K562 (cell line): ENCODE results near the gene KCNJ14. TPM values are rescaled to one million over a fixed set of nuclear protein-coding genes. Genes with fewer than 3 reads are reported as not detected.
A peak's percentile ranks its signal among the peaks of the same experiment; 100 is the strongest.

ENCODE experiments used
- ATAC-seq: fragments of 200-7000 bp; cut with Tn5 transposase; 3 replicates; pipeline ENCODE4 v1.9.1; 2020; ENCODE audit warnings: moderate library complexity
- BruUV-seq: library from RNA; stranded (reverse); fragments of 400-500 nt; replicated peaks from 2 replicates; lab custom pipeline; 2021; lab: Mats Ljungman, UMichigan
- CTCF ChIA-PET: fragments of 300-600 bp; formaldehyde crosslinking; extraction: SDS; loops from one replicate; lab custom pipeline; 2021; ENCODE audit warnings: low intra/inter-chr PET ratio; lab: Yijun Ruan, JAX
- POLR2A ChIA-PET: fragments of 300-600, 350-650 bp; sonication (Branson Sonifier 250); formaldehyde crosslinking; extraction: SDS; loops from one replicate; lab custom pipeline; 2021; ENCODE audit warnings: antibody characterized with exemption, inconsistent platforms; lab: Yijun Ruan, JAX
- DNase-seq, 4 experiments: peaks; one replicate each; pipeline versions ENCODE4 v3.0.0 to v3.0.0-alpha.2; 2011 to 2018; ENCODE audit warnings: low spot score in 3 of 4, mixed read lengths in 3 of 4; ENCODE audit errors: extremely low read depth in 1 of 4
- FAIRE-seq: peaks from 2 replicates; lab custom pipeline; 2011; peaks lifted over from hg19 to GRCh38; lab: Jason Lieb, UNC
- H2AFZ ChIP-seq: 2 replicates; pipeline ENCODE4 v1.6.0; 2011; ENCODE audit warnings: low read depth, low read length, control low read depth, inconsistent platforms
- H3K27ac ChIP-seq: fragments of 200-600 bp; 3 replicates; pipeline ENCODE4 v1.8.0; 2011; ENCODE audit warnings: low read depth, mild to moderate bottlenecking, control low read depth, inconsistent platforms, low read length, moderate library complexity, mixed read lengths; ENCODE audit errors: extremely low read depth
- H3K27me3 ChIP-seq, 2 experiments: fragments of 300-600 bp in 1 of 2; 2 replicates in 1 of 2; 3 replicates in 1 of 2; pipeline versions ENCODE4 v1.6.0 to v1.8.0; 2011; ENCODE audit warnings: inconsistent platforms in 2 of 2, low read length in 2 of 2, mild to moderate bottlenecking in 1 of 2, mixed read lengths in 1 of 2, moderate library complexity in 1 of 2; ENCODE audit not compliant: control insufficient read depth in 2 of 2, insufficient read depth in 2 of 2
- H3K36me3 ChIP-seq: fragments of 300-600 bp; 3 replicates; pipeline ENCODE4 v1.8.0; 2011; ENCODE audit warnings: mild to moderate bottlenecking, low read length, inconsistent platforms; ENCODE audit not compliant: control insufficient read depth, insufficient read depth
- H3K4me1 ChIP-seq, 2 experiments: fragments of 200-600 bp in 1 of 2; replicated peaks in 1 of 2; 2 replicates in 1 of 2; 3 replicates in 1 of 2; pipeline versions ENCODE4 v1.5.1 to v1.8.0; 2011; ENCODE audit warnings: inconsistent platforms in 2 of 2, low read length in 2 of 2, mild to moderate bottlenecking in 1 of 2, mixed read lengths in 1 of 2, moderate library complexity in 1 of 2; ENCODE audit not compliant: control insufficient read depth in 2 of 2, insufficient read depth in 2 of 2
- H3K4me2 ChIP-seq: 2 replicates; pipeline ENCODE4 v1.6.1; 2011; ENCODE audit warnings: low read length, control low read depth, inconsistent platforms, mixed read lengths; ENCODE audit not compliant: insufficient read depth
- H3K4me3 ChIP-seq: fragments of 200-600 bp; sonication (generic), shearing (Covaris generic); 2 replicates; pipeline ENCODE4 v1.5.1; 2016; ENCODE audit warnings: control low read depth, inconsistent platforms
- H3K79me2 ChIP-seq: fragments of 200-600 bp; 3 replicates; pipeline ENCODE4 v1.8.0; 2011; ENCODE audit warnings: low read length, inconsistent platforms; ENCODE audit not compliant: control insufficient read depth, insufficient read depth
- H3K9ac ChIP-seq, 2 experiments: 2 replicates each; pipeline versions ENCODE4 v1.6.0 to v1.6.1; 2011; ENCODE audit warnings: low read depth in 2 of 2, low read length in 2 of 2, control low read depth in 1 of 2, inconsistent platforms in 1 of 2, mild to moderate bottlenecking in 1 of 2, mixed read lengths in 1 of 2; ENCODE audit not compliant: insufficient read depth in 1 of 2
- H3K9me1 ChIP-seq: one replicate; pipeline ENCODE4 v1.6.0; 2011; ENCODE audit warnings: inconsistent platforms, mild to moderate bottlenecking, low read length, moderate library complexity; ENCODE audit not compliant: control insufficient read depth, insufficient read depth
- H3K9me3 ChIP-seq: replicated peaks from 2 replicates; pipeline ENCODE4 v1.5.1; 2011; ENCODE audit warnings: low read depth, low read length, inconsistent platforms; ENCODE audit not compliant: control insufficient read depth, insufficient read depth
- H4K20me1 ChIP-seq: replicated peaks from 2 replicates; pipeline ENCODE4 v1.6.1; 2011; ENCODE audit warnings: low read length, inconsistent platforms, mixed read lengths; ENCODE audit not compliant: control insufficient read depth, insufficient read depth
- CBFA2T3 ChIP-seq: fragments of 450-650 bp; IDR thresholded peaks from 2 replicates; pipeline ENCODE4 v1.6.1; 2017
- CBX1 ChIP-seq: sonication (generic); IDR thresholded peaks from 2 replicates; pipeline ENCODE4 v1.6.1; 2016; ENCODE audit warnings: antibody characterized with exemption, low read depth, mild to moderate bottlenecking
- CC2D1A ChIP-seq: fragments of 450-650 bp; IDR thresholded peaks from 2 replicates; pipeline ENCODE4 v1.6.1; 2017; ENCODE audit warnings: mild to moderate bottlenecking
- CHD4 ChIP-seq: fragments of 200-600 bp; sonication (generic); IDR thresholded peaks from 3 replicates; pipeline ENCODE4 v1.6.1; 2012; ENCODE audit warnings: low read depth, mild to moderate bottlenecking, mixed read lengths, low read length, inconsistent platforms; ENCODE audit not compliant: insufficient read depth, insufficient replicate concordance, poor library complexity, severe bottlenecking
- FOXK1 ChIP-seq: sonication (generic); formaldehyde crosslinking; IDR thresholded peaks from 2 replicates; pipeline ENCODE4 v1.8.0; 2022; ENCODE audit warnings: missing genetic modification reagents, mild to moderate bottlenecking, borderline replicate concordance
- JUN ChIP-seq, 2 experiments: sonication (generic) in 1 of 2; formaldehyde crosslinking in 1 of 2; IDR thresholded peaks; 2 replicates each; pipeline versions ENCODE4 v1.6.1 to v1.8.0; 2012 to 2022; ENCODE audit warnings: borderline replicate concordance in 2 of 2, mild to moderate bottlenecking in 2 of 2, improper control_type of control experiment in 1 of 2, low read depth in 1 of 2, low read length in 1 of 2, missing genetic modification reagents in 1 of 2
- MAZ ChIP-seq, 2 experiments: fragments of 450-650 bp in 1 of 2; sonication (generic) in 1 of 2; formaldehyde crosslinking; IDR thresholded peaks in 1 of 2; conservative IDR thresholded peaks in 1 of 2; 2 replicates each; pipeline versions ENCODE4 v1.4.0 to v1.5.0; 2020; ENCODE audit warnings: mild to moderate bottlenecking in 1 of 2, missing genetic modification reagents in 1 of 2
- MCM3 ChIP-seq: fragments of 450-650 bp; IDR thresholded peaks from 2 replicates; pipeline ENCODE4 v1.6.1; 2016
- NR2F6 ChIP-seq: fragments of 450-650 bp; formaldehyde crosslinking; IDR thresholded peaks from 2 replicates; pipeline ENCODE4 v1.4.0; 2020; ENCODE audit warnings: mild to moderate bottlenecking
- PCBP1 ChIP-seq: fragments of 200-400 bp; formaldehyde crosslinking; IDR thresholded peaks from 2 replicates; pipeline ENCODE4 v1.6.1; 2018; ENCODE audit warnings: mild to moderate bottlenecking, low read depth, low read length; ENCODE audit not compliant: poor library complexity, severe bottlenecking
- PTBP1 ChIP-seq: fragments of 200-400 bp; formaldehyde crosslinking; IDR thresholded peaks from 2 replicates; pipeline ENCODE4 v1.6.1; 2017; ENCODE audit warnings: low read depth, low read length
- RAD21 ChIP-seq, 2 experiments: fragments of 250-450 bp in 1 of 2; fragments of 450-650 bp in 1 of 2; sonication (Bioruptor Pico) in 1 of 2; formaldehyde crosslinking in 1 of 2; IDR thresholded peaks in 1 of 2; conservative IDR thresholded peaks in 1 of 2; 2 replicates each; pipeline versions ENCODE4 v1.4.0 to v1.8.0; 2020 to 2022; ENCODE audit warnings: mild to moderate bottlenecking in 2 of 2, moderate library complexity in 1 of 2
- SMARCA4 ChIP-seq: fragments of 450-650 bp; IDR thresholded peaks from 2 replicates; pipeline ENCODE4 v1.6.1; 2016
- SMC3 ChIP-seq: conservative IDR thresholded peaks from 2 replicates; pipeline ENCODE4 v1.6.1; 2011; ENCODE audit warnings: low read depth, low read length, improper control_type of control experiment; ENCODE audit not compliant: insufficient read depth
- SP1 ChIP-seq: sonication (generic); formaldehyde crosslinking; IDR thresholded peaks from 2 replicates; pipeline ENCODE4 v1.8.1; 2022; ENCODE audit warnings: mild to moderate bottlenecking, missing genetic modification reagents
- U2AF1 ChIP-seq: fragments of 200-400 bp; formaldehyde crosslinking; optimal IDR thresholded peaks from 2 replicates; pipeline ENCODE3; 2017; ENCODE audit warnings: mild to moderate bottlenecking, low read depth, low read length, moderate library complexity
- ZFP36 ChIP-seq: fragments of 150-350 bp; IDR thresholded peaks from 2 replicates; pipeline ENCODE4 v1.6.1; 2018; ENCODE audit warnings: low read length, low read depth; ENCODE audit not compliant: partially characterized antibody
- ZFP91 ChIP-seq: sonication (generic); formaldehyde crosslinking; IDR thresholded peaks from 2 replicates; pipeline ENCODE4 v1.8.0; 2022; ENCODE audit warnings: mild to moderate bottlenecking, missing genetic modification reagents
- ZNF511 ChIP-seq: sonication (generic); formaldehyde crosslinking; IDR thresholded peaks from 2 replicates; pipeline ENCODE4 v1.8.0; 2022; ENCODE audit warnings: mild to moderate bottlenecking, missing genetic modification reagents
- WGBS: fragments of 100-300 bp; shearing (Covaris generic); methylation state at CpG from one replicate; pipeline ENCODE4 v1.1.6; 2016; ENCODE audit warnings: low coverage, mixed read lengths; ENCODE audit not compliant: insufficient coverage; ENCODE audit errors: missing lambda C conversion rate; 5-methylcytosine and 5-hydroxymethylcytosine counted together
- in situ Hi-C: fragments of 300-500 bp; cut with MboI; formaldehyde crosslinking; loops from 4 replicates; pipeline ENCODE4 v1.15.0; 2018; ENCODE audit warnings: inconsistent platforms, mixed read lengths
- intact Hi-C: fragments of 100-400 bp; cut with micrococcal nuclease; formaldehyde crosslinking; loops from 2 replicates; pipeline ENCODE4 v1.14.2; 2022
- polyA plus RNA-seq, 8 experiments: library from polyadenylated mRNA; depleted of rRNA in 4 of 8; stranded (reverse) in 5 of 8; unstranded in 3 of 8; fragments of >200 nt; fragmentation: Nextera tagmentation in 2 of 8; fragmentation: Illumina TruSeq in 1 of 8; extraction: Ambion mirVana in 2 of 8; extraction: Trizol in 1 of 8; gene quantifications; 2 replicates each; pipeline versions ENCODE4 v1.2.1 to v1.2.3, GENCODE V29; 2011 to 2014; ENCODE audit warnings: inconsistent platforms in 1 of 8, missing spikeins in 1 of 8
- total RNA-seq, 7 experiments: library from RNA; depleted of rRNA in 6 of 7; stranded (reverse); fragments of >200 nt in 6 of 7; fragmentation: Illumina TruSeq in 2 of 7; extraction: Trizol in 2 of 7; gene quantifications; 2 replicates each; pipeline versions ENCODE4 v1.2.1 to v1.2.3, GENCODE V29; 2011 to 2021; ENCODE audit warnings: low replicate concordance in 1 of 7

Gene KCNJ14
- total and polyA plus RNA-seq, 9 of the 15 experiments (the other 6 are each of a cell fraction or from before 2014, with no cell fraction given), result 0.15 to 1.6 (median 0.49) TPM

DNA sequence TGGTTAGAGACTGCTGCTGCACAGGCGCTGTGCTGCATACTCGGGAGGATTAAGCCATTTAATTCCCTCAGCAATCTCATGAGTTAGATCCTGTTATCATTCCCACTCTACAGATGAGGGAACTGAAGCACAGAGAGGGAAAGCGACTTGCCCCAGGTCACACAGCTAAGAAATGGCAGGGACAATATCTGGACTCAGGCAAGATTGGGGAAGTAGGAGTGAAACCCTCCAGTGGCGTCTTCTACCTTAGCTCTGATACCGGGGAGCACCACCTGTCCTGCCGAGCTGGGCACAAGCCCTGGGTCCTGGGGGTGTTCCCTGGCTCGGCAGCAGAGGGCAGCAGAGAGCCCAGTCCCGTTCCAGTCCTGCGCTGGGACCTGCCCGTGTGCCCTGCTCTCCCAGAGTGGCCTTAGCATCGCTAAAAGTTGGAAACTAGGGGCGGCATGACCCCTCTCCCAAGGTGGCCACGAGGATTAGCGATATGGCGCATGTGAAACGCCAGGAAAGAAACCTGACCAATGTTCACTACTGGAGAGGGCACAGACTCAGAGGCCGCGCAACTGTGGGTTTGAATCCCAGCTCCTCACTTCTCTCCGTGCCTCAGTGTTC is 34.3 kb downstream of the KCNJ14 start:
- peaks cover 2% of the 10 kb centered on the region; the same call in 1 of the 3 replicates for H3K36me3 ChIP-seq
- no peak overlapping the region for H2AFZ ChIP-seq
- DNase-seq (peak; percentile 71 to 80 (median 76)), ATAC-seq (peak; percentile 36), FAIRE-seq (peak; percentile 79)
- no peaks in the 10 kb centered on the region for H3K9me3 ChIP-seq
- POLR2A ChIA-PET, result interaction anchor here (0.7 to 1.8 kb wide), 12 partner anchors 9 to 130 kb away, joined by 3 to 5 read pairs (median 4); partner anchors contain the start of genes RPL18 and SPHK2
- CTCF ChIA-PET, result interaction anchor here (0.6 to 1.5 kb wide), 4 partner anchors 16 to 99 kb away, joined by 3 to 9 read pairs (median 6); no protein-coding TSS in a partner anchor
- WGBS, result 19% methylated on average over 19 of the region's 19 CpGs
- H3K79me2 ChIP-seq, result peaks cover 6% of the 10 kb centered on the region; the same call in 2 of the 3 replicates
- H3K27ac ChIP-seq, result no peak overlapping the region
- BruUV-seq, result no TSS peak
- H3K9me1 ChIP-seq, result no peaks in the 10 kb centered on the region
- no peak overlapping the region for H3K9ac ChIP-seq
- in situ Hi-C loops, result no loop called here
- intact Hi-C loops, result loop anchor here (10.0 kb wide), 1 partner anchor 95 kb away; the partner anchor contains the start of genes GRIN2D and KDELR1
- H3K4me1 ChIP-seq, result peaks cover 34 to 53% of the 10 kb centered on the region in 2 experiments
- no peaks in the 10 kb centered on the region for H3K27me3 ChIP-seq
- no peak overlapping the region; the same call in 1 of the 2 replicates for H3K4me2 ChIP-seq
- H3K4me3 ChIP-seq, result no peak overlapping the region
- 0 out of 2 replicates have a peak, but pooled peaks cover 4% of the 10 kb centered on the region for H4K20me1 ChIP-seq
- no peak for TF ChIP-seq CHD4
- TF ChIP-seq FOXK1, result peak; percentile 68; the same call in 1 of the 2 replicates
- peak; percentile 88 for TF ChIP-seq ZFP36
- no peak for TF ChIP-seq CBFA2T3
- no peak for TF ChIP-seq MCM3
- TF ChIP-seq PCBP1, result no peak
- TF ChIP-seq U2AF1, result no peak
- no peak; the same call in 1 of the 2 replicates for TF ChIP-seq JUN (IDR thresholded peaks at IDR 0.05; ENCODE audit: borderline replicate concordance, low read depth, low read length)
- 0 out of 2 replicates have a peak, but pooled peaks have one; percentile 38 for TF ChIP-seq JUN (CRISPR knock-in tag; IDR thresholded peaks at IDR 0.05; ENCODE audit: borderline replicate concordance)
- TF ChIP-seq CC2D1A, result no peak
- TF ChIP-seq NR2F6 (CRISPR knock-in tag), result no peak
- 0 out of 2 replicates have a peak, but pooled peaks have one; percentile 42 for TF ChIP-seq PTBP1
- TF ChIP-seq MAZ (CRISPR knock-in tag; conservative IDR thresholded peaks at IDR 0.05 in 1 of 2, IDR thresholded peaks at IDR 0.05 in 1 of 2), result peak in 1 of 2 experiments; percentile 26; a peak in 1 of 4 replicates
- 0 out of 2 replicates have a peak, but pooled peaks have one; percentile 46 for TF ChIP-seq ZNF511 (CRISPR knock-in tag)
- TF ChIP-seq SP1, result peak; percentile 71
- peak; percentile 81 for TF ChIP-seq SMC3
- peak; percentile 49; the same call in 1 of the 2 replicates for TF ChIP-seq ZFP91 (CRISPR knock-in tag)
- 0 out of 2 replicates have a peak, but pooled peaks have one; percentile 17 for TF ChIP-seq SMARCA4
- TF ChIP-seq CBX1, result peak; percentile 69; the same call in 1 of the 2 replicates
- TF ChIP-seq RAD21 (CRISPR knock-in tag; conservative IDR thresholded peaks at IDR 0.05 in 1 of 2, IDR thresholded peaks at IDR 0.05 in 1 of 2), result peak; percentile 55 to 71
